HuH-7 (cell line): ENCODE measurements around the gene USP17L19.
"Not testable (repeated sequence)": the region's sequence is repeated elsewhere in the genome, so short reads cannot be mapped to it uniquely, and the experiment has no call there.

Source experiments
- DNase-seq: peaks from one replicate; pipeline ENCODE4 v3.0.0; 2011; ENCODE audit warnings: low spot score

Gene USP17L19

GRCh38 chr4:9253078-9253477 lies at the start of gene USP17L19:
TSS of gene USP17L19 (plus strand) at chr4:9253378. CDS start at chr4:9253378, 0 bp downstream.
- DNase-seq: not testable (repeated sequence)

- not testable (repeated sequence) for DNase-seq
Measured at GRCh38 chr4:9210357-9210756, 42.8 kb upstream of the USP17L19 start, which contains the start of gene USP17L10. TSS of gene USP17L10 (plus strand) at chr4:9210657. CDS start at chr4:9210657, 0 bp downstream.

GRCh38 chr4:9214701-9215100 lies 38.5 kb upstream of the USP17L19 start:
- DNase-seq: not testable (repeated sequence)

GRCh38 chr4:9215105-9215504 lies 38.1 kb upstream of the USP17L19 start, which contains the start of gene USP17L11:
TSS of gene USP17L11 (plus strand) at chr4:9215405. CDS start at chr4:9215405, 0 bp downstream.
- DNase-seq: not testable (repeated sequence)

- not testable (repeated sequence) for DNase-seq
Measured at GRCh38 chr4:9219852-9220251, 33.3 kb upstream of the USP17L19 start, which contains the start of gene USP17L12. TSS of gene USP17L12 (plus strand) at chr4:9220152. CDS start at chr4:9220152, 0 bp downstream.

GRCh38 chr4:9224596-9224995 lies 28.6 kb upstream of the USP17L19 start, which contains the start of gene USP17L13:
TSS of gene USP17L13 (plus strand) at chr4:9224896. CDS start at chr4:9224896, 0 bp downstream.
- not testable (repeated sequence) for DNase-seq

- not testable (repeated sequence) for DNase-seq
Measured at GRCh38 chr4:9230249-9230648, 22.9 kb upstream of the USP17L19 start.

- not testable (repeated sequence) for DNase-seq
Measured at GRCh38 chr4:9234085-9234484, 19.1 kb upstream of the USP17L19 start, which contains the start of gene USP17L15. TSS of gene USP17L15 (plus strand) at chr4:9234385. CDS start at chr4:9234385, 0 bp downstream.

GRCh38 chr4:9238461-9238860 lies 14.7 kb upstream of the USP17L19 start:
- not testable (repeated sequence) for DNase-seq

- DNase-seq: not testable (repeated sequence)
Measured at GRCh38 chr4:9243579-9243978, 9.6 kb upstream of the USP17L19 start, which contains the start of gene USP17L17. TSS of gene USP17L17 (plus strand) at chr4:9243879. CDS start at chr4:9243879, 0 bp downstream.

GRCh38 chr4:9247953-9248680 lies 5.1 kb upstream of the USP17L19 start, which contains the start of gene USP17L18:
TSS of gene USP17L18 (plus strand) at chr4:9248630. CDS start at chr4:9248630, 0 bp downstream.
- DNase-seq: not testable (repeated sequence)

- DNase-seq: not testable (repeated sequence)
Measured at GRCh38 chr4:9257824-9258223, 4.6 kb downstream of the USP17L19 start, which contains the start of gene USP17L20. TSS of gene USP17L20 (plus strand) at chr4:9258124. CDS start at chr4:9258124, 0 bp downstream.

GRCh38 chr4:9262572-9262971 lies 9.4 kb downstream of the USP17L19 start, which contains the start of gene USP17L21:
TSS of gene USP17L21 (plus strand) at chr4:9262872. CDS start at chr4:9262872, 0 bp downstream.
- DNase-seq: not testable (repeated sequence)

- not testable (repeated sequence) for DNase-seq
Measured at GRCh38 chr4:9267319-9267718, 14.1 kb downstream of the USP17L19 start, which contains the start of gene USP17L22. TSS of gene USP17L22 (plus strand) at chr4:9267619. CDS start at chr4:9267619, 0 bp downstream.

GRCh38 chr4:9271719-9272118 lies 18.5 kb downstream of the USP17L19 start:
- not testable (repeated sequence) for DNase-seq
